SU-DHL-6 (cell line): ENCODE measurements around the gene ARAP1.

Experiments used
- H2AFZ ChIP-seq: fragments of 200-600 bp; sonication (generic); 2 replicates; pipeline ENCODE4 v1.6.1; 2014; ENCODE audit warnings: low read depth, mild to moderate bottlenecking, moderate library complexity, mixed read lengths, antibody characterized with exemption, low read length; ENCODE audit not compliant: severe bottlenecking
- H3F3A ChIP-seq: fragments of 200-600 bp; shearing (Covaris generic); 2 replicates; pipeline ENCODE4 v1.6.0; 2016; ENCODE audit warnings: antibody characterized with exemption, mild to moderate bottlenecking; ENCODE audit not compliant: insufficient read depth
- H3K27ac ChIP-seq: fragments of 200-600 bp; sonication (generic); 2 replicates; pipeline ENCODE4 v1.5.1; 2016; ENCODE audit warnings: low read depth, mild to moderate bottlenecking, low read length, moderate library complexity, mixed read lengths
- H3K27me3 ChIP-seq: fragments of 200-600 bp; sonication (generic), shearing (Covaris generic); 2 replicates; pipeline ENCODE4 v1.6.0; 2014; ENCODE audit warnings: mild to moderate bottlenecking, low read length
- H3K36me3 ChIP-seq: fragments of 200-600 bp; sonication (generic); 2 replicates; pipeline ENCODE4 v1.6.1; 2014; ENCODE audit warnings: mild to moderate bottlenecking, low read length, mixed read lengths
- H3K4me2 ChIP-seq: fragments of 300-600, 200-600 bp; shearing (Covaris generic), sonication (generic); 2 replicates; pipeline ENCODE4 v1.6.0; 2014; ENCODE audit warnings: low read length, low read depth, mild to moderate bottlenecking; ENCODE audit not compliant: poor library complexity, severe bottlenecking
- H3K4me3 ChIP-seq: fragments of 200-600 bp; sonication (generic); 2 replicates; pipeline ENCODE4 v1.5.1; 2014; ENCODE audit warnings: antibody characterized with exemption, low read length, mild to moderate bottlenecking, mixed read lengths; ENCODE audit not compliant: insufficient read depth, poor library complexity, severe bottlenecking
- H3K79me2 ChIP-seq: fragments of 200-600 bp; sonication (generic); 2 replicates; pipeline ENCODE4 v1.6.1; 2014; ENCODE audit warnings: mild to moderate bottlenecking, low read length, moderate library complexity; ENCODE audit not compliant: insufficient read depth
- H3K9ac ChIP-seq: fragments of 200-600 bp; sonication (generic); 2 replicates; pipeline ENCODE4 v1.7.0; 2014; ENCODE audit warnings: mild to moderate bottlenecking, low read length
- H3K9me2 ChIP-seq: fragments of 200-600 bp; sonication (generic); replicated peaks from 2 replicates; pipeline ENCODE4 v1.6.1; 2014; ENCODE audit warnings: low read length; ENCODE audit not compliant: insufficient read depth
- H3K9me3 ChIP-seq: fragments of 200-600 bp; sonication (generic); 2 replicates; pipeline ENCODE4 v1.6.1; 2014; ENCODE audit warnings: low read length, mixed read lengths; ENCODE audit not compliant: insufficient read depth
- H4K20me1 ChIP-seq: fragments of 200-600 bp; sonication (generic); 2 replicates; pipeline ENCODE4 v1.6.1; 2014; ENCODE audit warnings: low read depth, mild to moderate bottlenecking, antibody characterized with exemption, low read length, moderate library complexity, mixed read lengths
- EZH2phosphoT487 ChIP-seq: fragments of 200-600 bp; sonication (generic), shearing (Covaris generic); conservative IDR thresholded peaks from 2 replicates; pipeline ENCODE4 v1.6.1; 2018; ENCODE audit warnings: mild to moderate bottlenecking, antibody characterized with exemption, low read length, moderate library complexity, mixed read lengths
- TF ChIP-seq, protein P1 (sequence below): fragments of 200-600 bp; sonication (generic); IDR thresholded peaks from one replicate; pipeline ENCODE4 v1.5.1; 2017; ENCODE audit warnings: antibody characterized with exemption, mild to moderate bottlenecking, low read length, moderate library complexity; ENCODE audit not compliant: insufficient read depth, poor library complexity, severe bottlenecking

The ARAP1 gene

GRCh38 chr11:72700146-72700545 lies 52.1 kb downstream of the ARAP1 start:
- Histone ChIP-seq H3K36me3 (no peaks in the 10 kb centered on the region), H3K4me2 (no peak overlapping the region), H3K9me2 (no peaks in the 10 kb centered on the region), H3K4me3 (no peak overlapping the region), H3K9ac (no peak overlapping the region), H4K20me1 (no peaks in the 10 kb centered on the region), H3K9me3 (no peaks in the 10 kb centered on the region), H3K27ac (no peak overlapping the region), H3K79me2 (no peaks in the 10 kb centered on the region), H2AFZ (no peak overlapping the region), H3K27me3 (no peaks in the 10 kb centered on the region), H3F3A (no peaks in the 10 kb centered on the region)
- TF ChIP-seq EZH2phosphoT487 = no peak
- TF ChIP-seq, protein P1, sequence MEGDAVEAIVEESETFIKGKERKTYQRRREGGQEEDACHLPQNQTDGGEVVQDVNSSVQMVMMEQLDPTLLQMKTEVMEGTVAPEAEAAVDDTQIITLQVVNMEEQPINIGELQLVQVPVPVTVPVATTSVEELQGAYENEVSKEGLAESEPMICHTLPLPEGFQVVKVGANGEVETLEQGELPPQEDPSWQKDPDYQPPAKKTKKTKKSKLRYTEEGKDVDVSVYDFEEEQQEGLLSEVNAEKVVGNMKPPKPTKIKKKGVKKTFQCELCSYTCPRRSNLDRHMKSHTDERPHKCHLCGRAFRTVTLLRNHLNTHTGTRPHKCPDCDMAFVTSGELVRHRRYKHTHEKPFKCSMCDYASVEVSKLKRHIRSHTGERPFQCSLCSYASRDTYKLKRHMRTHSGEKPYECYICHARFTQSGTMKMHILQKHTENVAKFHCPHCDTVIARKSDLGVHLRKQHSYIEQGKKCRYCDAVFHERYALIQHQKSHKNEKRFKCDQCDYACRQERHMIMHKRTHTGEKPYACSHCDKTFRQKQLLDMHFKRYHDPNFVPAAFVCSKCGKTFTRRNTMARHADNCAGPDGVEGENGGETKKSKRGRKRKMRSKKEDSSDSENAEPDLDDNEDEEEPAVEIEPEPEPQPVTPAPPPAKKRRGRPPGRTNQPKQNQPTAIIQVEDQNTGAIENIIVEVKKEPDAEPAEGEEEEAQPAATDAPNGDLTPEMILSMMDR = no peak

DNA sequence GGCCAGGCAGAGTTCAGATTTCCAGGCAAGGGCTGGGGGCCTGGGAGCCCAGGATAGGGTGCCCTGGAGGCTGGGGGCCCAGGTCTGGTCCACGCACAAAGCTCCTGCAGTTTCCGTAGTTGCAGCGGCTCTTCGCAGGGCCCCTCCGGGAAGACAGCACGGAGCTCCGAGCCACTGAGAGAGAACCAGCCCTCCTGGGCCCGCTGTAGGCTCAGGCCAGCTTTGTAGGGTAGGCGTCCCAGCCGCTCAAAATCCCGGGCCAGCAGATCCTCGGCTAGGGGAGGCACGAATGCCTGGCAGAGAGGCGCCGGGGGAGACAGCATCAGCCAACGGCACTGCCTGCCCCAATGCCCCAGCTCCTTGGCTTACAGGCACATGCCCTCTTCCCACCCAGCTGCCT lies 54.4 kb downstream of the ARAP1 start:
- no peak overlapping the region for H3K9ac ChIP-seq
- H2AFZ ChIP-seq = no peak overlapping the region
- no peaks in the 10 kb centered on the region for H3K9me3 ChIP-seq
- no peaks in the 10 kb centered on the region for H3K36me3 ChIP-seq
- H3K4me3 ChIP-seq = no peak overlapping the region
- H3K9me2 ChIP-seq = no peaks in the 10 kb centered on the region
- no peaks in the 10 kb centered on the region for H3F3A ChIP-seq
- H3K4me2 ChIP-seq = no peak overlapping the region
- H4K20me1 ChIP-seq = no peaks in the 10 kb centered on the region
- H3K27ac ChIP-seq = no peak overlapping the region
- H3K79me2 ChIP-seq = no peaks in the 10 kb centered on the region
- no peaks in the 10 kb centered on the region for H3K27me3 ChIP-seq
- TF ChIP-seq, protein P1 = no peak
- no peak for TF ChIP-seq EZH2phosphoT487

- Histone ChIP-seq H3K9me2 (no peaks in the 10 kb centered on the region), H3K27me3 (no peaks in the 10 kb centered on the region), H3K4me3 (no peak overlapping the region), H3K36me3 (no peaks in the 10 kb centered on the region), H3K9ac (no peak overlapping the region), H3K4me2 (no peak overlapping the region), H3K79me2 (no peaks in the 10 kb centered on the region), H3K27ac (no peak overlapping the region), H4K20me1 (no peaks in the 10 kb centered on the region), H2AFZ (no peak overlapping the region), H3K9me3 (no peaks in the 10 kb centered on the region), H3F3A (no peaks in the 10 kb centered on the region)
- TF ChIP-seq, protein P1 = no peak
- no peak for TF ChIP-seq EZH2phosphoT487
These were observed 55.1 kb downstream of the ARAP1 start for GRCh38 chr11:72696866-72697700.
